PFSK-1 (cell line): Measurements from ENCODE around the gene ATP11A.

ENCODE experiments used
- POLR2AphosphoS5 ChIP-seq: IDR thresholded peaks from 2 replicates; pipeline ENCODE4 v1.6.1; 2012; ENCODE audit warnings: low read depth, mild to moderate bottlenecking, control low read depth, low read length, moderate library complexity
- TF ChIP-seq, protein P1 (sequence below), 2 experiments: IDR thresholded peaks; 2 replicates each; pipeline versions ENCODE4 v1.6.1 to v1.8.0; 2011 to 2012; ENCODE audit warnings: low read depth in 2 of 2, low read length in 2 of 2, control low read depth in 1 of 2, inconsistent platforms in 1 of 2, mild to moderate bottlenecking in 1 of 2, moderate library complexity in 1 of 2; ENCODE audit not compliant: insufficient read depth in 1 of 2

DNA sequence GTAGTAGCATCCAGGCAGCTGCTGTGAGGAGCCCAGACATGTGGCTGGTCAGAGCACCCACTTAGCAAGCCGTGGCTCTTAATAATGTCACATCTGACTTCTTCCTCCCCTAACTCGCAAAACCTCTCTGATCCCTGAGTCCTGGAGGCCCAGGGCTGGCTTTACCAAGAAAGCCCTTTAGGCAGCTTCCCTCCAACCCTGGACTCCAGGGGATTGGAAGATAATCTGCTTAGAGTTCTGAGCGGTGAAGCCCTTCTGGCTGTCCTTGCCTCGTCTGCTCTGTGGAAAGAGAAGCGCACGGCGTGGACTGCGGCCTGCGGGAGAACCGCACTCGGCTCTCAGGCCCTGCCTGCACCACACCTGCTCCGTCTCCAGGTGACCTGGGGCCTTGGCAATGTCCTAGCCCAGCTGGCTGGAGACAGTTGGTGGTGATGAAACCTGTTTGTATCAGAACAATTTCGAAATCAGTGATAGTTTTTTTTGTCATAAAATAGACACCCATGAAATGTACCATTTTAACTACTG, 214.7 kb downstream of the ATP11A start:
- TF ChIP-seq, protein P1, sequence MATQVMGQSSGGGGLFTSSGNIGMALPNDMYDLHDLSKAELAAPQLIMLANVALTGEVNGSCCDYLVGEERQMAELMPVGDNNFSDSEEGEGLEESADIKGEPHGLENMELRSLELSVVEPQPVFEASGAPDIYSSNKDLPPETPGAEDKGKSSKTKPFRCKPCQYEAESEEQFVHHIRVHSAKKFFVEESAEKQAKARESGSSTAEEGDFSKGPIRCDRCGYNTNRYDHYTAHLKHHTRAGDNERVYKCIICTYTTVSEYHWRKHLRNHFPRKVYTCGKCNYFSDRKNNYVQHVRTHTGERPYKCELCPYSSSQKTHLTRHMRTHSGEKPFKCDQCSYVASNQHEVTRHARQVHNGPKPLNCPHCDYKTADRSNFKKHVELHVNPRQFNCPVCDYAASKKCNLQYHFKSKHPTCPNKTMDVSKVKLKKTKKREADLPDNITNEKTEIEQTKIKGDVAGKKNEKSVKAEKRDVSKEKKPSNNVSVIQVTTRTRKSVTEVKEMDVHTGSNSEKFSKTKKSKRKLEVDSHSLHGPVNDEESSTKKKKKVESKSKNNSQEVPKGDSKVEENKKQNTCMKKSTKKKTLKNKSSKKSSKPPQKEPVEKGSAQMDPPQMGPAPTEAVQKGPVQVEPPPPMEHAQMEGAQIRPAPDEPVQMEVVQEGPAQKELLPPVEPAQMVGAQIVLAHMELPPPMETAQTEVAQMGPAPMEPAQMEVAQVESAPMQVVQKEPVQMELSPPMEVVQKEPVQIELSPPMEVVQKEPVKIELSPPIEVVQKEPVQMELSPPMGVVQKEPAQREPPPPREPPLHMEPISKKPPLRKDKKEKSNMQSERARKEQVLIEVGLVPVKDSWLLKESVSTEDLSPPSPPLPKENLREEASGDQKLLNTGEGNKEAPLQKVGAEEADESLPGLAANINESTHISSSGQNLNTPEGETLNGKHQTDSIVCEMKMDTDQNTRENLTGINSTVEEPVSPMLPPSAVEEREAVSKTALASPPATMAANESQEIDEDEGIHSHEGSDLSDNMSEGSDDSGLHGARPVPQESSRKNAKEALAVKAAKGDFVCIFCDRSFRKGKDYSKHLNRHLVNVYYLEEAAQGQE (IDR thresholded peaks at IDR 0.05; ENCODE audit: insufficient read depth in 1 of 2, low read depth in 2 of 2, low read length in 2 of 2), result no peak
- no peak for TF ChIP-seq POLR2AphosphoS5
